GM21360 (cell line): Measurements from ENCODE around the gene DNAJB9.

Experiments
- ATAC-seq: cut with Tn5 transposase; IDR thresholded peaks from one replicate; pipeline ENCODE4 v1.9.1; 2021; ENCODE audit warnings: mild to moderate bottlenecking, moderate library complexity; ENCODE audit not compliant: unreplicated experiment

The DNAJB9 gene

DNA sequence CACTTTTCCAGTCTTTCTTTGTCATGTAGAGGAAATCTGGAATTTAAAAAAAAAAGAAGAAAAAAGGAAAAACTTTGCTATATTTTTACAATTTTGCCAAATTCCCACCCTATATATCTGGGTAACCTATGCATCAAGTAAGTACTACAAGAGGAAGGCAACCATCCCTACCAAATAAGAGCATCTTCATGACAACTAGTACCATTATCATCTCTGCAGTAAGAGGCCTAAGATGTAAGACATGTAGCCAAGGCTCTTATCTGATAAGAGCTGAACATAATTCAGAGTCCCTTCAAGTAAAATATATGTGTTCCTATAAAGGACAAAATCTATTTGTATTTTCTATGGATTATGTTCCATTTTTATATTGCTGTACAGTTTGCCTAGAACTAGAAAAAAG lies 3.7 kb upstream of the DNAJB9 start:
- no peak for ATAC-seq

DNA sequence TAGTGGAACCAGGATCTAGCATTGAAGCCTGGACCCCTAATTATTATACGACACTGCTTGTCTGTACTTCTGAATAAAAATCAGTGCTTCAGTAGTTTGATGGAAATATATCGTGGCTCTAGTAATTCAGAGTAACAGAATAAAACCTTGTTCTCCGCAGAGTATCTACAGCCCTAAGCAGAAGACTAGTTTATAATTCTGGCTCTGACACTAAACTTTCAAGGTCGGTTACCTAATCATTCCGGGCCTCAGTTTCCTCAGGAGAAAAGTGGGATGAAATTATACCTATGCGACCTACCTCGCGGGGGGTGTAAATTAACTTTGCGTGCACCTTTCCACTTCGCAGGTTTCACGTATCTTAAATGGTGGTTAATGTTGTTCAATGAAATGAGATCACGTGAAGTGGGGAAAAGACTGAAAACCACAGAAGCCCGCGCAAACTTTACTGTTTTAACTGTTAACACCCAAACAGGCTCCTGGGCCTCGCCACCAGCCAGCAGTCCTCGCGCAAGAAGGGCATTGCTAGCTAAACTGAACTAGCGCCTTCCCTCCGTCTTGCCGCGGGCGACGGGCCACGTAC lies 783 bp upstream of the DNAJB9 start:
- ATAC-seq = no peak

DNA sequence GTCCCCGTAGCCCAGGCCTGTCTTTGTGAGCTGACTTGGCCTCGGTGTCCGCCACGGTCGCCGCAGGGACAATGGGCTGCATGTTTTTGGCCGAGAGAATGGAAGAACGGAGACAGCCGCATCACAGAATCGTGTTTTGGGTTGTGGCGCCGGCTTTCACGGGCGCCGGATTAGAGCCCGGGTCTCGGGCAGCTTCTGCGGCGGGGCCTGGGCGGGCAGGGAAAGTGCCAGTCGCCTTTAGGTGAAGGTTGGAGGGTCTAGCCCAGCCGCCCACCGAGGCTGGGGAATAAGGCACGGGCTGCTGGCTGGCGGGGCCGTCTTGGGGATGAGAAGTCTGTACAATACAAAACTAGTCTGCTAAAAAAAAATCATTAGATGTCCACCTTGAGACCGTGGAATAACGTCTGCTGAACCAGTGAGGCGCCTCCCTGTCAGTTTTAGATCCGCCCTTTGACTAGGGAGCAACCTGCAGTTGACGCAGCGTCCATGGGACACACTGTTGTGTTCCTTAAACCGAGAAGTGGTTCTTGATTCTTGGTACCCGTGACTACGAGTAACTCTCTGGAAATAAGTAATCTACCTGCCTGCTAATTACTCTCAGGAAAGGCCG lies 577 bp downstream of the DNAJB9 start:
- peak; percentile 30 for ATAC-seq

DNA sequence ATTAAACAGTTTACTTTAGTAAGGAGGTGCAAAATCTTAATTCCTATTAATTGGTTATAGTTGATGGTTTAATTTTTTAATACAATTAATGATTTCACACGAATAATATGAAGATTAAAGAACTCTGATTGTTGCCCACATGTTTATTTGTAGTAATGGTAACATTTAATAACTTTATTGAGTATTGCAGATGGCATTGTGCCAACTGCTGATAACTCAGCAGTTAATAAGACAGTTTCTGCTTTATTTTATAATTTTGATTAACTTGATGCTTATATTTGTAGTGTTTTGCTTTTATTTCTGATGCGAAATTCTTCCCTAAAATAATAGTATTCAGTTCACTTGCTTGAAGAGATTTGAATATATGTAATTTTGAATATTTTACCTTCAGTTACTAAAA lies 2.8 kb downstream of the DNAJB9 start:
- no peak for ATAC-seq

DNA sequence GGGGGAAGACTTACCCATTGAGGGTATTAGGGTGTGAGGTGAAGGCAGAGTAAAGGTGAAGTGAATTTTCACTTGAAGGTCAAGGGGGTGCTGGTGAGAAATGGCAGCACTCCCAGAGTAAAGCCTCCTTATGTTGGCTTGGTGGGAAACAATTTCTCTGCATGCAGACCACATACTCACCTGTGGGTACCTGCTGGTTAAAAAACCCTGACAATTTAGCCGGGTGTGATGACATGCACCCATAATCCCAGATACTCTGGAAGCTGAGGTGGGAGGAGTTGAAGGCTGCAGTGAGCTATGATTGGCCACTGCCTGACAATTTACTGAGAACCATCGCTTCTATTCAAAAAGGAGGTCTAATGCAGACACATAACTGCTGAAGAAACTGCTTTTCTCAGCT lies 5.5 kb downstream of the DNAJB9 start:
- ATAC-seq = no peak

DNA sequence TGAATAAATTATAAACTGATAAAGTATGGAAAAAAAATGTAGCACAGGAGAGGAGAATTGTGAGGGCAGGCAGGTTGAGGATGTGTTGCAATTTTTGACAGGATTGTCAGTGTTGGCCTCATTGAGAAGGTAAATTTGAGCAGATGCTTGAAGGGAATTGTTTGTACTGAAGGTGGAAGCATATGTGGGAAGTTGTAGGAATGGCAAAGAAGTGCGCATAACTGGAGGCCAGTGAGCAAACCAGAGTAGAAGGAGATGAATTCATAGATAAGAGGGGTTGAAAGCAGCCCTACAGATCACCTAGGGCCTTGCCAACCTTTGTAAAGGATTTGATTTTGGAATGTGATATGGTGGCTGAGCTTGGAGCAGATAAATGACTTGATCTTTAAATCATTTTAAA lies 6.4 kb downstream of the DNAJB9 start:
- no peak for ATAC-seq

DNA sequence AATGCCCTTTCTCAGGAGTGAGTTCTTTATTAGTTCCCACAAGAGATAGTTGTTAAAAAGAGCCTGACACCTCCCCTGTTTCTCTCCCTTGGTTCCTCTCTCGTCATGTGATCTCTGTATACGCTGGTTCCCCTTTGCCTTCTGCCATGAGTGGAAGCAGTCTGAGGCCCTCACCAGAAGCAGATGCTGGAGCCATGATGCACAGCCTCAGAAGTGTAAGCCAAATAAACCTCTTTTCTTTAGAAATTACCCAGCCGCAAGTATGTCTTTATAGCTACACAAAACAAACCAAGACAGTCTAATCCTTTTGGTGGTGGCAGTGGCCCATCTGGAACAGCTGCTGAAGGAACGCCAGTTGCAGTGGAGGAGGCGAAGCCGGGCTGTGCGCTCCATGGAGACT lies 9.3 kb downstream of the DNAJB9 start:
- ATAC-seq = no peak

DNA sequence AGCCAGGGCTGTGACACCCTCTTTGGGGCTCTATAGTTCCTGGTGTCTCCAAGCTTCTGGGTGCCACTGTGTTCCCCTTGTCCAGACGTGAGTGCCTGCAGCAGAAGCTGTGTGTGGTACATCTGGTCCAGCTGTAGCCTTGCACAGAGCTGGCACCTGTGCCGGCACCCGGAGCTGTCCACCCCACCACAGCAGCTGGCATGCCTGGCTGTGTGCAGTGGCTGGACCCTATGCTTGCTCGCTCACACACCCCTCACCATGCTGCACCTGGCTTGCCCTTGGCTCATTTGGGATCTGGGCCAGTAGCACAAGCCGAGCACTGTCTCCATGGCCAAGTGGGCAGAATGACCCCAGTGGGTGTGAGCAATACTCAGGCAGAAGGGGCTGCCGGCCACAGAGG lies 10.6 kb downstream of the DNAJB9 start:
- no peak for ATAC-seq

DNA sequence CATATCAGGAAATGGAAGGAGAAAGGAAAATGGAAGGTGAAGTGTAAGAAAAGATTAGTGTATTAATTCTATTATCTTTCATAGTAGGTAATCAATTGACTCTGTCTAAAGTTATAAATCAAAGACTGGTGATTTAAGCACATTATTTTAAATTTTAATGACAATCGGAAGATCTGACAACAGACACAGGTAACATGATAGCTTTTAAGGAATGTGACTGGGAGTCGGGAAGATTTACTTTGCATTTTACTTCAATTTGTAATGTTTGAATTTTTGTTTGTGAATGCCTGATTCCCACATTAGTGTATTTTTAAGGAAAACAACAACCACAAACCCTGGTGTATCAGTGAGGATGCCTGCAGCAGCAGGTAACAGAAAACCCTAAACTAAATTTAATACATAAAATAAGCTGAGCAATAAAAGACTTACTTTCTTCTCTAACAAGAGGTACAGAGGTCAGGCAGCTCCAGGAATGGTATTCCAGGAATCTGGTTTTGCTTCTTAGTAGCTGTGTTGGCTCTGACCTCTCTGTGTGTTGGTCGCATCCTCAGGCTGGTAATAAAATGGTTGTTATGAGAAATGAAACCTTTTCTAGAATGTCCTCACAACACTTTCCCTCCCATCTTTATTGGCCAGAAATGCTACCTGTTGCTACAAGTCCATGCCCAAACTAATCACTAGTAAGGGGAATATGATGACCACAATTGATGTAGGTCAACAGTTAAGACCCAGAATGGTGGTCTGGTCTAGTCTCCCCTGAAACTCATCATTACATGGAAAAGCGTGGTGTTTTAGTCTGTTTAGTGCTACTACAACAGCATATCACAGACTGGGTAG lies 12.2 kb downstream of the DNAJB9 start:
- no peak for ATAC-seq

DNA sequence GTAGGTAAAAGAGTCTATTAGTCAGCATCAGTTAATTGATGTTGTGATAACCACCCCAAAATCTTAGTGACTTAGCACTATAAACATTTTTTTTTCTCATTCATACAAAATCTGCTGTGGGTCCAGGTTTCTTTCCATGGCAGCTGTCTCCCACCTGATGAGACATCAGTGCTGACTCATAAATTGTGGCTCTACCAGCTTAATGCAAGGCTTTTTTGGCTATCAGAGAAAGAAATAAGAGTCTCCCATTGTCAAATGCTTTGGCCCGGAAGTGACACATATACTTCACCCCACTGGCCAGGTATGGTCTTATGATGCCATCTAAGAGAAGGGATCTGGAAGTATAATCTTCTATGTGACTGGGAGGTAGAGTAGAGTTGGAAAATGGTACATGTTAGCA lies 14.5 kb downstream of the DNAJB9 start:
- no peak for ATAC-seq

DNA sequence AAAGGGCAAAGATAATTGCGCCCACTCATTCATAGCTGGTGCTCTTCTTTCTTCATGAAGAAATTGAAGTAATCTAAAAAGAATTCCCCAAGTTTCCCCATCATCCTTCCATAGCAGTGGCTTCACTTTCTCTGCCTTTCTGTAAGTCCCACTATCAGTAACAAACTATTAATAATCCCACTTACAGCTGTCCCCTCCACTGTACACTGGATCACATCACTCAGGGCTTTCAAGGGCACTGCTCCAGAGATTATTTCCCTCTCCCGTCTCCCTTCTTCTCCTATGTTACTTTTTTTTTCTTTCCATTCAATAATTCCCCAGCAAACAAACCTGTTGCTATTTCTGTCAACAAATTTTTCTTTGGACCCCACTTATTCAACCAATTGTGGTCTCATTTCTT lies 16.2 kb downstream of the DNAJB9 start:
- no peak for ATAC-seq

DNA sequence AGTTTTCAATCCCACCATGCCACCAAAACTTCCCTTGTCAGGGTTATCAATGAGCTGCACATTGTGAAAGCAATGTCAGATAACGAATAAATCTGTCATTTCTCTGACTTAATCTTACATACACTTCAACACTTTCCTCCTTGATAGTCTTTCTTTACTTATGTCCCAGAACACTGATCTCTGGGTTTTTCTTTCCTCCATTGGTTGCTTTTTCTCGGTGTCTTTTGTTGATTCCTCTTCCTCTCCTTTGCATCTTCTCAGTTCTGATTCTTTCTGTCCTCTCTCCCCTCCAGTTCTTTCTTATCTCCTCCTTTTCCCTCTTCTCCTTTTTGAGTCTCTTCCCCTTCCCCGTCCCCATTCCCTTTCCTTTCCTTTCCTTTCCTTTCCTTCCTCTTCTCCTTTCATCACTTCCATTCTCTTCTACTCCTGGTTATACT lies 16.6 kb downstream of the DNAJB9 start:
- ATAC-seq = no peak

DNA sequence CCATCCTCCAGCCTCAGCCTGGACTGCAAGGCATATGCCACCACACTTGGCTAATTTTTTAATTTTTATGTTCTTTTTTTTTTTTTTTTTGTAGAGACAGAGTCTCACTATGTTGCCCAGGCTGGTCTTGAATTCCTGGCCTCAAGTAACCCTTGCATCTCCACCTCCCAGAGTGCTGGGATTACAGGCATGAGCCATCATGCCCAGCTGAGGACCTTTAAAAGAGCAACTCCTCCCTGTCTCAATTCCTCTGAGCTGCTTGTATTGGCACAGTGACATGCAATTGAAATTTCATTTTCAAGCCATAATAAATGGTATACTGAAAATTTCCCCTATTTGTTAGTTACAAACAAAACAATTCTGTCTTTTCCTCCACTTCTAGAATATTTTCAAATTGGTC lies 19.5 kb downstream of the DNAJB9 start:
- ATAC-seq = no peak

DNA sequence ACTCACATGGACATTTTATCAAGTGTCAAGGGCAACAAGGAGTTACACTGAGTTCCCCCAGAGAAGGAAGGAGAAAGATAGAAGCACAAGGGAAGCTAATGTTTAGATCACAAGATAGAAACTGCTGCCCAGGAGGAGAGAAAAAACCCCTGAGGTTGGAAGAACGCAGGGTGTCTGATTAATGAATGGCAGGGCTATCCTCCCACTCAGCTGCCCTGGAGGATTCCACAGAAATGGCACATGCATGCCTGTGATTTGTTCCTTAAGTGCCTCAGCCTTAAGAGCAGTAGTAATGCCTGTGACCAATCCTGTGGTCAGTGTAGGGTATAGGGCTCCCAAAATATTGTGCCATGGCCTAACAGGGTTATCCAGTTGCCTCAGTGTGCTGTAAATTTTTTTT lies 20.2 kb downstream of the DNAJB9 start:
- no peak for ATAC-seq

DNA sequence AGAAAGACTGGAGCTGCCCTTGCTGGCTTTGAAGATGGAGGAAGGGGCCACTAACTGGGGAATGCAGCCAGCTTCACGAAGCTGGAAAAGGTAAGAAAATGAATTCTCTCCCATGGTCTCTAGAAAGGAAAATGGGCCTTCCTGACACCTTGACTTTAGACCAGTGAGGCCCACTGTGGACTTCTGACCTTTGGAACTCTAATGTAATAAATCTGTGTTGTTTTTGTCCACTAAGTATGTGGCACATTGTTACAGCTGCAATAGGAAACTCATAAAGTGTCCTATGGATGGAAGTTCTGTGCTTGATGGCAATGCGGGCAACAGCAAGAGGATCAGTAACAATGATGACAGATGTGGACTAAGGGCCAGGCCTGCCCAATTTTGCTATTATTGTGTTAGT lies 20.9 kb downstream of the DNAJB9 start:
- no peak for ATAC-seq

DNA sequence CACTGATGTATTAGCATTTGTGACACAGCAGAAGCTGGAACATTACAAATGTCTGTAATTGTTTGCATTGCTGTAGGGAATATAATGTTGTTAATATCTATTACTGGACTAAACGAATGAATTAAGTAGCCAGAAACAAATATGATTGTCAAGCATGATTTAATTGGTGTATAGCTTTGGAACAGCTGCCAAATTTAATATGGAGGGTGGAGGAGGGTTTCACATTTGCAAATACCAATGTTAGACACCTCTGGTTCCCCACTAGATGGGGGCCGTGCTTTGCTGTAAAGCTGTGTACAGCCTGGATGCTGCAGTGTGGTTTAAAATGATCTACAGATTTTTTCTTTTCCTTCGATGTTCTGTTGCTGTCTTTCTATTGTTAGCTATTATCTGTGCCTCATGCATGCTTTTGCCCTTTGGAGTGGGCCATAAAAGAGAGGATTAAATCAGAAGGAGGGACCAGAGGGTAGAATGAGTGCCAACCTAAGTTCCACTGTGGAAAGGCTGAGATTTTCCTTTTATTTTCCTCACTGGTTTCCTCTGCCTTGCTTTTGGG lies 23.1 kb downstream of the DNAJB9 start:
- ATAC-seq = peak; percentile 51

DNA sequence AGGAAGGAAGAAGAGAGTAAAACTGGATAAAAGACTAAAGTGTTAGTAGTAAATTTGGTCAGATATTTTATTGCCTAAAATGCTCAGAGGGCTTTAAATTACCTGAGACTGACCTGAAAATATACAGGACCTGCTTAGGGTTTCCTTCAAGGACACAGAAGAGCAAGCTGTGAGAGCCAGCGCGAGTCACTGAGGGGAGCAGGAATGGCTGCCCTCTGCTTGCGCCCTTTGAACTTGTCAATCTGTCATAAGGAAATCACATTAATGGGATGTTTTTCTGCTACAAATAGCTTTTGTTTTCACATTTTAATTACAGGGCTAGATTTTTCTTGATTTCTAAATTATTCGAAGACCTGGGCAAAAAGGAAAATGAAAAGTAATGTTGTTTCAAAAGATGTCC lies 26.9 kb downstream of the DNAJB9 start:
- ATAC-seq = no peak

DNA sequence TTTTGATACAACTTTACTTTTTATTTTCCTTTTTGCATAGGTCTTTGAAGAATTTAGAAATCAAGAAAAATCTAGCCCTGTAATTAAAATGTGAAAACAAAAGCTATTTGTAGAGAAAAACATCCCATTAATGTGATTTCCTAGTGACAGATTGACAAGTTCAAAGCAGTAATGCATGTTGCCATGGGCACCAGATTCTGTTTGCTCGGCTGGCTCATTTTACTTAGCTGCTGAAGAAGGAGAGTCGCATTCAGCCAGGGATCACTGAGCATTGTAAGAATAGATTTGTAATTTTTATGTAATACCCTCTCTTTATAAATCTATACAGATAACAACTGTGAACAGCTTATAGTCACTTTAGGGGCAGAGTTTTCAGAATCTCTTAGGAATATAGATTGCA lies 28.5 kb downstream of the DNAJB9 start:
- ATAC-seq = no peak

DNA sequence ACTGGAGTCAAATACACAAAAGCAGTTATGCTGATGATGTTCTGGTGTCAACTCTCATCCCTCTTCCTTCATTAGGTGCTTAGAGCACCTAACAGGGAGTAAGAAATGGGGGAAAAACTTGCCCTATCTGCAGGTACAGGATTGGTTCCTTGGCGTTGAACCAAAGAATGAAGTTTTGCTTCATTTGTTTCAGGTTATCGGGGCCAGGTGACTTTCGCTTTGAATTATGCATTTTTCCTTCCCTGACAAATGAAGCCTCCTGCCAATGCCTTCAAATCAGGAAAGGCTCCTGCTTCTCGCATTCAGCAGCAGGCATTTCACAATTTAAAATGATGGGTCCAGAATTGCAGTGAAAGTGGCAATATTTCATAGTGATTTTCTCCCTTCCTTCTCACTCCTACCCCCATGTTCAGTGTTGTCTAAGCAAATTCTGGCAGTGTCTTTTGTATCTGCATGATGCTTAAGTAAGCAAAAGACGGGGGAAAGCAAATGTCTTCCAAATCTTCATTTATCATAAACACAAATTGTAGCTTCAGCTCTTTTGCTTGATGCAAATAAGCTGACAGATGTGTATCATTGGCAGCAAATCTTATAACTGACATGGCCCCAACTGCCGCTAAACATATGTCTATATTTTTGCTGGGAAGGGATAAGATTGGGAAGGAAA lies 29.4 kb downstream of the DNAJB9 start:
- ATAC-seq = no peak

DNA sequence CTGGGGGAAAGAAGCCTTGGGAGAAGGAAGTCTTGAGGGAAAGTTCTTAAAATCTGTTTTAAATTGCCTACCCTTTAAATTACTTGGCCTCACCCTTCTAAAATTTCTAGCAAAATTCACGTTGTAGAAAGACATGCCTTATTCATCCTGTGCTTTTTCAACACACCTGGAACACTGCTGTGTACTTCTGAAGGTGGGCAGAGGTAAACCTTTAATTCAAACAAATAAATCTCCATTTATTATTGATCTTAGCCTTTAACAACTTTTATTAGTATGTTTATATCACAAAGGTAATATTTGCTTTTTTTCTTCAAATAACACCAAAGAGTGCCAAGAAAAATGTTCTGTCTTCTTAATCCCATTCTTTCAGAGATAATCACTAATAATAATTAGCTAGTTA lies 30.7 kb downstream of the DNAJB9 start:
- no peak for ATAC-seq

DNA sequence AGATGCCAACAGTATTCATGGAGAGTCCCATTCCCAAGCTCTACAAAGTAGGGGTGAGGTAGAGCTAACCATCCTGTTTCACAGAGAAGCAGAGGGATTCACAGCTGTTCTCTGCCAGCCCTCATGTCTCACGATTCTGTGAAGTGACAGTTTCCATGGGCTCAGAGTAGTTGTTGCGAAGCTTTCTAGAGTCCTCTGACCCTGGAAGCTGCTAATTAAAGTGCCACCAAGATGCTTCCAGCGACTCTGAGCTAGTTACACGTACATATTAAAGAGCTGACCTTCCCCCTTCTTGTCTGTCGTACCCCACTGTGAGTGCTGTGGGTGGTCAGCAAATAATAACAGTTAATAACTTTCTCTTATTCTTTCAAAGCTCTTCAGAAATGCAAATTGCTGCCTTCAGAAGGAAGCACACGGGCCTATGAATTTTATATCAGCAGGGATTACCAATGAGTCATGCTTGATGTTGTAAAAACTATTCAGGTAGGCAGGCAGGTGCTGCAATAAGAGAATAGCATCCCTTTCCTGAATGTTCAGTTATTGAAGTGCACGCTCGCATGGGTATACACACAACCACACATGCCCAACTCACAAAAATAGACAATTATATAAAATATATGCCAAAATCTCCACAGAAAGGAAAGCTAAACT lies 34.1 kb downstream of the DNAJB9 start:
- ATAC-seq = no peak
